NCI-H69 (cell line): ENCODE data around the gene SLX4IP.
"Not testable (repeated sequence)": the region's sequence is repeated elsewhere in the genome, so short reads cannot be mapped to it uniquely, and the experiment has no call there.

ENCODE experiments used
- DNase-seq: peaks from one replicate; lab custom pipeline; 2025; lab: John Stamatoyannopoulos, UW

Gene SLX4IP

DNA sequence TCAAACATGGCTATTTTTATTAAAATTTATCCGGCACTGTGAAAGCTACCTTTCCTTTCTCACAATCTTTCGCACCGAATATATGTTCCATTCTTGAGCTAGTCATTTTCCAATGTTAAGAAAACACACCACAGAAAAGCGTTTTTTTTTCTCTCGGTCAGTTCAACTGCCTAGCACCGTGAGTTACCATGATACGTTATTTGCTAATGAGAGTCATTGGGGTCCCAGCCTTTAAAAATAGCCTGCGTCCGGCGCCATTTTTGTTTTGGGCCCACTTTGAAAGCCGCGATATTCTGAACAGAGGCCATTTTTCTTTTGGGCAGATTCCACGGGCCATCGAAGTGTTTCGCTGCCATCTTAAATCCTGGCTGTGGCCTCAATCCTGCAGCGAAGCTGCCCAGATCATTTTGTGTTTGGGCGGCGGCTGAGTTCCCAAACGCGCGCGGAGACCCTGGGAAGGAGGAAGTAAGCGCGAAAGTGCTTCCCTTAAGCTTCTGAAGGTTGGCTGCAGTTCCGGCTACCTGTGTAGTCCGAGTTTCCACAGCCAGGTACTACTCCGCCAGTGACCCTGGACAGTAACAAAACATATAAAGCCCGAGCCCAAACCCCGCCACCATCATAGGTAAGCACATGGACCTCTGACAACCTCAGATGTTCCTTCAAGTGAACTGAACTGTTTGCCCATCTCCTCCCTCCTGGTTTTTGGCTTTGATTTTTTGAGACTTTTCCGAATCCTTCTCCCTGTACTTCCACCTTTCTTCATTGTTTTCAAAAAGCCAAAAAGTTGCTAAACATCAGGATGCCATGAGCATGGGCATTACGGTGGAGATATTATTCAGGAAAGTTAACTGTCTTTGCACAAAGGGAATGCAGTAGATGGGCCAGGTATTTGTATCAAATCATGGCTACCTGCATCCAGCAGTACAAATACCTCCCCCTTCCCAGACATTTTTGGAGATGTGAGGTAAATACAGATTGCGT is at the start of gene SLX4IP:
SLX4IP (plus strand) TSS at position 474 of the 981 bp plus-strand sequence. CDS start 22,900 bp downstream, outside the sequence.
- DNase-seq: peak; percentile 99

DNA sequence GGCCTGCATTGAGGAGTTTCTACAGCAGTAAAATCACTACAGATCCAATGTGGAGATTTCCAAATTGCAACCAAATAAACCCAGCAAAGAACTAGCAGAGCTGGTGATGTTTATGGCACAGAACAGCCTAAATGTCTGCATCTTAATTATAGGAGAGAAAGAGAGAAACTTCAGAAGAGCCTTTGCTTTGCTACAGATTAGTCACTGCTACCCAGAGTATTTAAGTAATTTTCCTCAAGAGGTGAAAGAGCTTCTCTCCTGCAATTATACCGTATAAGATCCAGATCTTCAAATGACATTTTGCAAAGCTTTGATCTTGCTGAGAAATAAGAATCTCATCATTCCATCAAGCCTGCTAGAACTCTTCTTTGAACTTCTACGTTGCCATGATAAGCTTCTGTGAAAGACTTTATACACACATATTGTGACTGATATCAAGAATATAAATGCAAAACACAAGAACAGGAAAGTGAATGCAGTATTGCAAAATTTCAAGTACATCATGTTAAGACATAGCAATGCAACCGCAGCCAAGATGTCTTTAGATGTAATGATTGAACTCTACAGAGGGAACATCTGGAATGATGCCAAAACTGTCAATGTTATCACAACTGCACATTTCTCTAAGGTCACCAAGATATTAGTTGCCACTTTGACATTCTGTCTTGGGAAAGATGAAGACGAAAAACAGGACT is 49.1 kb upstream of the SLX4IP start:
- DNase-seq: no peak

DNA sequence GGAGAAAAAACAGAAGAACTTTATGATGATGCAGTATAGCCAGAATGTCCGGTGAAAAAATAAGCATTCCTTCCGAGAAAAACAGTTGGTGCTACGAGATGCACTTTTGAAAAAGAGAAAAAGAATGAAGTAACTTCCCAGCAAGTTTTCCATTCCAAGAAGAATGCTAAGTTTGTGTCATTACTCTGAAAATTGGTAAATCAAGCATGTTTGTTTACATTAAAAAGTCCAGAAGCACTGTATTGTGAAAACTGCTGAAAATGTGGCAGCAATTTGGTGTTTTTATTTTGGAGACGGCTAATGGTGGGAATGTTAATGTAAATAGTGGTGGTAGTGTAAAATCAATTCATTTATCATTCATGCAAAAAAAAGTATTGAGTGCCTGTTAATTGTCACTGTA is 47.4 kb upstream of the SLX4IP start:
- no peak for DNase-seq

DNA sequence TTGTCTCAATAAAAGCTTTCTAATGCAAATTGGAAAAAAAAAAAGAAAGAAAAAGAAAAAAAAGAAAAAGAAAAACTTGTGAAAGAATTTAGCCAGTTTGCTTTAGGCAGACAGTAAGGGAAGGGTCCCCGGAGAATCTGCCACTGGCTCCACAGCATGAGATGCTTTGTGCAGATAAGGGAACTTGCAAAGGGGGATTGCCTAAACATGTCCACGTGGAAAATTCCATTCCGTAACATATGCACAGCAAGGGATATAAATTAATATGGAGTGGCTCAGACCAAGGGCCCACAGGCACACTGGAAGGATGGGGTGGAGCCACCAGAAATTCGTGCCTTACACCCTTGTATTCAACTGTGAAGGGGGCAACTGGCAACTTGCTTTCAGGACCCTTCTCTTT is 46.5 kb upstream of the SLX4IP start:
- DNase-seq: no peak

DNA sequence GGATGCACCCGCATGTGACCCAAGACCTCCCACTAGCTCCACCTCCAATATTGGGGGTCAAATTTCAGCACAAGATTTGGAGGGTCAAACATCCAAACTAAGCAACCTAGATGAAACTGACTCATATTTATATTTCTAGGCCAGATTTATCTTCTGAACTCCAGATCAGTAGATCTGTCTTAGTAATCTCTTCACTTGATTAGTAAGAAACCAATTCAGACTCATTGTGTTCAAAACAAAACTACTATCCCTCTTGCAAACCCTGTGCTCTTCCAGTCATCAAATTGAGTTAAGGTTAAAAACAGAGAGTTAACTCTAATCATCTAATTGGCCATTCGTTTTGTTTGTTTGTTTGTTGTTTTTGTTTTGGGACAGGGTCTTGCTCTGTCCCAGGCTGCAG is 44.4 kb upstream of the SLX4IP start:
- no peak for DNase-seq

DNA sequence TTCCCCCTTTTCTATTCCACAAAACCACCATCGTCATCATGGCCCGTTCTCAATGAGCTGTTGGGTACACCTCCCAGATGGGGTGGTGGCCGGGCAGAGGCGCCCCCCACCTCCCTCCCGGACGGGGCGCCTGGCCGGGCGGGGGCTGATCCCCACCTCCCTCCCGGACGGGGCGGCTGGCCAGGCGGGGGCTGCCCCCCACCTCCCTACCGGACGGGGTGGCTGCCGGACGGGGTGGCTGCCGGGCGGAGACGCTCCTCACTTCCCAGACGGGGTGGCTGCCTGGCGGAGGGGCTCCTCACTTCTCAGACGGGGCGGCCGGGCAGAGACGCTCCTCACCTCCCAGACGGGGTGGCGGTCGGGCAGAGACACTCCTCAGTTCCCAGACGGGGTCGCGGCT is 40.4 kb upstream of the SLX4IP start:
- not testable (repeated sequence) for DNase-seq

DNA sequence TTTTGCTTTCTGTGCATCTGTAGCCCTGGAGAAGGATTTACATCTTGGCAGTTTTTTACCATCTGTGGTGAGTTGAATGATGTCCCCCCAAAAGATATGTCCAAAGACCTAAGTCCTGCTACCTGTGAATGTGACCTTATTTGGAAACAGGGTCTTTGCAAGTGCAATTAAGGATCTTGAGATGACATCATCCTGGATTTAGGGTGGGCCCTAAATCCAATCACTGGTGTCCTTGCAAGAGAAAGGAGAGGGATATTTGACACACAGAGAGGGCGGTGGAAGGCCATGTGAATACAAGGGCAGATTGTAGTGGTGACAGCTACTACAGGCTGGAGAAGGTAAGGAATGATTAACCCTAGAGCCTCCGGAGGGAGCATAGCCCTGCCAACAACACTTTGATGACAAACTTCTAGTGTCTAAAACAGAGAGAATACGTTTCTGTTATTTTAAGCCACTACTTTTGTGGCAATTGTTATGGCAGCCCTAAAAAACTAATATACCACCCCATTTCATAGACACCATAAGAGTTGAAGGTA is 36.2 kb upstream of the SLX4IP start:
- DNase-seq: no peak

DNA sequence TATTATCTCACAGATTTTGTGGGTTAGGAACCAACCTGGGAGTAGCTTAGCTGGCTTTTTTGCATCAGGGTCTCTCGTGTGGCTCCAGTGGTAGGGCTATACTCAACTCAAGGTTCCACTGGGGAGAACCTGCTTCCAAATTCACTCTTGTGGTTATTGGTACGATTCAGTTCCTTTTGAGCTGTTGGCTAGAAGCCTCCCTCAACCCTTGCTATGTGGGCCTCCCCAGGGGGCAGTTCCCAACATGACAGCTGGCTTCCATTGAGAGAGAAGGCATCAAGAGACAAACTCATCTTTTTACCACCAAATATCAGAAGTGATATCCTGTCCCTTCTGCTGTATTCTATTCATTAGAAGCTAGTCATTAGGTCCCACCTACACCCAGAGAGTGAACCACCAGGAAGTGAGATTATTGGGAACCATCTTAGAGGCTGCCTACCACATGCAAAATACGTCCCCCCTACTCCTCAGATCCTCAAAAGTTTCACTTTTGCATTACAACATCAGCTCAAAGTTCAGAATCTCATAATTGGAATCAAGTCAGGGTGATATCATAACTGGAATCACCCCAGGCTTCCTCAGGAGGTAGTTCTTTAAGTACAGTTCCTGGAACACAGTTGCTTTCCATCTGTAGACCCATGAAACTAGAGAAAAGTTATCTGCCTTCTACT is 32.0 kb upstream of the SLX4IP start:
- DNase-seq: no peak

DNA sequence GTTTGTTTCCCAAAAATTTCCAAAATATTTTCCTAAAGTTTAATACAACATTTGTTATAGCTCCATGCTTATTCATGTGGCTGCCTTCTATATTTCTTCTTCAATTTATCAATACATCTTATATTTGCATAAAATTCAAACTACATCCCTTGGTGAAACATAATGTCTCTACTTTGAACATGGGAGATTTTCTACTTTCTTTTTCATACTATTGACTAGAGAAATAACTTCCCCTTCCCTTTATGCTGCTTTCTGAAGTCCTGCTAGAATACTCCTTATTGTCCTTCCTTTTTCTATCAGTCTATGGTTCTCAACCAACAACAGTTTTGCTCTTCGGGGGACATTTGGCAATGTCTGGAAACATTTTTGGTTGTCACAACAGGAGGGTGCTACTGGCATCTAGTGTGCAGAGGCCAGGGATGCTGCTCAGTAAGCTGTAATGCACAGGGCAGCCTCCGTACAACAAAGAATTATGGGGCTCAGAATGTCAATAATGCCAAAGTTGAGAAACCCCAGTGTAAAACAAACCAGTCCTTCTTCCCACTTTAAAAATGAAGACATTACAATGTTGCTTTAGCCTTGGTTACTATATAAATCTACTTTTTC is 31.0 kb upstream of the SLX4IP start:
- DNase-seq: no peak

DNA sequence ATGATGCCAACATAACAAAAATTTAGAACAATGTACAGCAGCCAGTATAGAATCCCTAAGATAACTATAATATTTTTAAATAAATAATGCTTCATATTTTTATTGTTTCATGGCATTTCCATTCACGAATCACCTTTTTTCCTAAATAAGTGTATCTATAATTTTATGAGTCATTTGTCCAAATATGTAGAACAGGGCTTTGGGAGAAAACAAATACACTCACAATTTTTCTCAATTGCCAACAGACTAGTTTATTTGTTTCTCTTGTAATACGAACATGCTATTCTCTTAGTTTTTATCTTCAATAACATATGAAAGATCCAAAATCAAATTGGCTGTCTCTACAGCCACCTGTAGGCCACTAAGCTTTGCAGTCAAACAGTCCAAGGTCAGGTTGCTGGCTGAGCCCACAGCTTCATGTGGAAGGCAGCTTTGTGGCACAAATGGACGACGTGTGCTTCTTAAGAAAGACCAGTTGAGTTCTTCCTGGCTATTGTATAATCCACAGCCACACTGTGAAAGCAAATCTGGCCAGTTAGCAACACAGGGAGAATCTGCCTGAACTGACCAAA is 30.1 kb upstream of the SLX4IP start:
- no peak for DNase-seq

DNA sequence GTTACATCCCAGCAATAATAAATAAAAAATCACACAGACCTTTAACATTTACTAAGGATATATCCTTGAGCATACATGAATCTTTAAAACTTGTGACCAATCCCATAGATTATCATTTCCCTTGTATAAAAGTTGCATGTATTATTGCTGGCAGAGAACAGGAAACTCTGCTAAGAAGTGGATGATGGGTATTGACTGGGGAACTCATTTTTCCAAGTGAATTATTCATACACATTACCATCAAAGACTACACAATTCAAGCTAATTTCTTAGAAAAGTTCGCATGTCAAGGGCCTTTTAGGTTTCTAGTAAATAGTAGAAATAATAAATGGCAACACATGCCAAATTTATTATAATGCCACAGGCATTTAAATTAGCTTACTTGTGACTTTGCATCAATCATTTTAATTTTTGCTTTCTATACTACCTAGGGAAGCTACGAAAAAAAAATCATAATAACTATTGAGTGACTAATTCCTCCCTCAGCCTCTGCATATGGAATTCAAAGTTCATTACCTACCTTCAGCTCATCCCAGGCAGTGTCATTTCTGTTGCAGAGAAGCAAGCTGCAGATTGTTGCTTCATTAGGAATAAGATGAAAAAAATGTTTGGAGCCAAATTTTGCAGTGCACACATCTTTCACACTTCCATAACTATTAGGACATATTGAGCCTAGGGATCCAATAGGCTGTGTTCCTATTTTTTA is 26.8 kb upstream of the SLX4IP start:
- no peak for DNase-seq

DNA sequence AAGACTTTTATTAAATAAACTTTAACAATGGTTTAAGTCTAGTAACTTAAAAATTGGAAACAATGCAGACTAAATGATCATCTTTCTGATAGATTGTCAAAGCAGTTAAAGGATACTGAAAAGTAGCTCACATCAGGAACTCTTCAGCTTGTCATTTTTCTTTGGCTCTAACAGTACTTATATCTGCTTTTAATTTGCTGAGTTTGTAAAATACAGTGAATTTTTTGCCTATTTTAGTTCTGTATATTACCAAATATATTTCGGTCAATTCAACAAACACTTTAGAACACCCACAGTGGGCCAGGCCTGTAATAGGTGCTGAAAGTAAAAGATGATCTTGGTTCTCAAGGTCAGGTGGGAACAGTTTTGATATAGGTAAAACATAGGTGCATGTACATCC is 23.4 kb upstream of the SLX4IP start:
- DNase-seq: no peak

DNA sequence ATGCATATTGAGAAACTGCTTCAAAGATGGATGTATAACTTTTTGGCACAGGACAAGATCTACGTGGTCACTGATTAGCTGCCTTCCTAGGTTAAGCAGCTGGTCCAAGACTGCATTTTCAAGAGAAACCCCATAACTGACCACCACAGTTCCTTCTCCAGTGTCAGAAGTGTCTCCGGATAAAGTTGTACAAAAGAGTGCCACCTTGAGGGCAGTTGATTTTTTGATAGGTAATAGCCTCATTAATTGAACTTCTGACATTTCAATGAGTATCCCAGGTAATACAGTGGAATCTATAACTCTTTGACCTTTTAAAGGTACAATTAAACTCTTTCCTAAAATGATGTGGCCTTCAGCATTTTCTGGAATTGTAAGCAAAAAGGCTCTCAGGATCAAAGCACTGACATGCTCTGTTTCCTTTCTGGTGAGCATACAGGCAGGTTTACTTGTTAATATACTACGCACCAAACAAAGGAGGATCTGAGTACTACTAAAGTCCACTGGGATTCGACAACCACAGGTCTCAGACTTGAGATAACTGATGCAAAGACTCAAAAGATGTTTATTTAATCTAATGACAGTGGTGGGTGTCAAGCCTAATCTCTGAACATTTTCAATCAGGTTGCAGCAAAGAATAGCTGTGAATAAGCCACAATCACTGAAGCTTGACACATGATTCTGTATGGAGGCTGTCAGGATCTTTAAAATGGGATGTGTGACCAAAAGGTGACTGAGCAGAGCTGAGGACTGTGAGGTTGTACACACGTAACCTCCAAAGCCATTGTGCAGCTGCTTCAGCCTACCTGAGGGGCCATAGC is 22.3 kb upstream of the SLX4IP start:
- DNase-seq: no peak

DNA sequence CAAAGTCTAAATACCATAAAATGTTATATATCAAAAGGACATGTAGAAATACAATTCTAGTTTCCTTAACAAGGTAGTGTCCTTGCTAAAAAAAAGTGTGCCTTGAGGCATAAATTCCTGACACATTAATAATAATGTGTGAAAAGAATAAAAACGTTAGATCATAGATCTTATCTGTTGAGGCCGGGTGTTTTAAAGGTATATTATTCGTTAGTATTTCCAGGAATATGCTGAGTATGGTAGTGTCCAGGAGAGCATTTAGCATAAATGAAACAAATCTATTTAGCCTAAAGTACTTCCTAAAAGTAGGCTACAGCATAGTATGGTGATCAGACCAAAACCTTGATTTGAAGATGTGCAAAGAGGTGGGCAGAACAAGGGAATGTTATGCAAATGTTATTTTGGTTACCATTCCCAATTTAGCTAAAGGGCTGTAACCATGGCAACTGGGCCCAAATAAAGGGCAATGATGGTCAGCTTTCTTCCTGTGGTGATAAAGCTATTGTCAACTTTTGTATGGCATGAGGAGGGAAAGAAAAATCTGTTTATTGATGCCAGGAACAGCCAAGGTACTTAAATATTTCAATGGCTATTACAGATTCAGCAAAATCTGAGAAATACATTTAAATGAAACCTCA is 20.0 kb upstream of the SLX4IP start:
- DNase-seq: peak; percentile 23

DNA sequence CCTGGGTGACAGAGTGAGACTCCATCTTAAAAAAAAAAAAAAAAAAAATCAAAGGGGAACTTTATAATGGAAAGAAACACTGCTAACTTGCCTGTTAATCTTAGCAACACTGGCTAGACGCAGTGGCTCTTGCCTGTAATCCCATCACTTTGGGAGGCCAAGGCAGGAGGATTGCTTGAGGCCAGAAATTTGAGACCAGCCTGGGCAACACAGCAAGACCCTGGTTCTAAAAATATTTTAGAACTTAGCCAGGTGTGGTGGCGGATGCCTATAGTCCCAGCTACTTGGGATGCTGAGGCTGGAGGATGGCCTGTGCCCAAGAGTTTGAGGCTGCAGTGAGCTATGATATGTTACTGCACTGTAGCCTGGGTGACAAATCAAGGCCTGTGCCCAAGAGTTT is 17.9 kb upstream of the SLX4IP start:
- DNase-seq: not testable (repeated sequence)

DNA sequence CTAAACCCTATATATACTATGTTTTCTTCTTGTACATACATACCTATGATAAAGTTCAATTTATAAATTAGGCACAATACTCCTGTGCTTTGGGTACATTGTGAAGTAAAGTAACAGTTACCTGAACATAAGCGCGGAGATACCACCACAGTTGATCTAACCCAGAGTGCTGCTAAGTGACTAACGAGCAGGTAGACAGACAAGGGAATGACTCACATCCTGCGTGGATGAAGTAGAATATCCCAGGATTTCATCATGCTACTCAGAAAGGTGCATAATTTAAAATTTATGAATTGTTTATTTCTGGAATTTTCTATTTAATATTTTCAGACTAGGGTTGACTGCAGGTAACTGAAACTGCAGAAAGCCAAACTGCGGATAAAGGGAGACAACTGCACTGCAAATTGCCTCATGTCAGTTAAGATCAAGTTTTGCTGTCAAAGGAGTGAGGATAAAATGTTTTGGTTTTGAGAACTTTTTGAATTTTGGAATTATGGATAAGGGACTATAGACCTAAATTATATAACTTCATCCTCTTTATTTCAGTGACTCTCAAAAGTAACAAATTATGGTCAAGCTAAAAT is 15.5 kb upstream of the SLX4IP start:
- peak; percentile 63 for DNase-seq

DNA sequence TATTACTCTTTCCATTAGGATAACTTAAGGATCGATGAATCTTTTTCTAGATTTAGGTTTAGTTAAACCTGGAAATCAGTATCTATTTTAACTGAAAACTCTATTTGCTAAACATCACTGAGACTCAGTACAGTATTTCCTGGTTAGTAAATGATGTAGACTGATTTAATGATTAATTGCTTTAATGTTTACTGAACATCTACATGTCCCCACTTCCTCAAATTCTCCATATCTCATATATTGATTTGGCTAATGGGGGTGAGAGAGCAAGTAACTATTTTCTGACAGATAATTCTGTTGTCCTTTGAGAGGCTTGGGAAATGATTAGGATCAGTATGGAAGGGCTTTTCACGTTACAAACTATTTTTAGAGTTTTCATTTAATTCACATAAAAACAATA is 11.4 kb upstream of the SLX4IP start:
- DNase-seq: no peak

DNA sequence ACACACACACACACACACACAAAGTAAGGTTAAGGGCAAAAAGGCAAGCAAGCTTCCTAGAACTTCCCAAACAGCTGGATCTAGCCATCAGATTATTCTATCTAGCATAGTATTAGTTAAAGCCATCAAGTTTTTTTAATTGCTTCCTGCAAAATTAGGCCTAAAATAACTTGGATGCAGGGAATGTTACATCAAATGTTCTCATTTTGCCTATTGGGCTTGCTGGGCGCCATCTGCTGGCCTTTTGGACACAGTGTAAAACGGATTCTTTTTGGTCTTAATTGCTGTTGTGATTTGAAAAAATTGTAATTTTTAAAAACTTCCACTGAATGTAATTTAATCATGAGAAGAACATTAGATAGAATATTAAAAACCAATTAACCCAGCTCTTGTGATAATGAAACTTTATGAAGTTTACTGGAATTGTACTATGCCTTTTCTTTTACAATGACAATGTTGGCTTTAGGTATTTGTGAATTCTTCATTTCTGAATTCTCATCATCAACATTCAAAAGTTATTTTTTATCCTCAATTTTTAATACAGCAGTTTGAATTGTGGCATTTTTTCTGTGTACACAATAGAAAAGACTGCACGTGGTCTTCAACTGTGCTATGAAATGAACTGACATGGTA is 7.9 kb upstream of the SLX4IP start:
- DNase-seq: peak; percentile 65

DNA sequence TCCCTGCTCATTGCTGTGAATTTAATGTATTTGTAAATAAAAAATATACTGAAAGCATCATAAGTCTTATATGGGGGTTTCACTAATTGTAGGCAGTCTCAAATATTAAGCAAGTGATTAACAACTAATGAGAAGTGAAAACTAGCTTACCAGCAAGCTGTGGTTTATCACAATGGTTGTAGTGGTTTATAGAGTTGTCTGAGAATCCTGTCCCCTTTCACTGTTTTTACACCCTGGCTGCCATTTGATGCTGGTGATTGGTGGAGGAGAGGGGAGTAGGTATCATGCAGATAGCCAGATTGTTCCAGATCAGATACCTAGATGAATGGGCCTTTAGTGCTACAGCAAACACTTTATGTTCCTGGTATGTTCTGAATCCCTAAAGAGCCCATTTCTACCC is 7.1 kb upstream of the SLX4IP start:
- DNase-seq: no peak
